Measurements from ENCODE around the gene COQ2.

The COQ2 gene

GRCh38 chr4:83317671-83318070 lies 33.1 kb upstream of the COQ2 start:
- no peaks in the 10 kb centered on the region for H3K79me2 ChIP-seq
- no peaks in the 10 kb centered on the region for H3K27me3 ChIP-seq (ENCODE audit: control insufficient read depth, insufficient read depth, low read length)
- H3K4me1 ChIP-seq = no peaks in the 10 kb centered on the region
- H3K4me2 ChIP-seq (ENCODE audit: low read length) = no peak overlapping the region
- no peak overlapping the region for H3K9ac ChIP-seq
- H3K9me3 ChIP-seq (ENCODE audit: control insufficient read depth, low read length) = no peaks in the 10 kb centered on the region
- no peak overlapping the region for H3K27ac ChIP-seq
- TF ChIP-seq, protein P1, sequence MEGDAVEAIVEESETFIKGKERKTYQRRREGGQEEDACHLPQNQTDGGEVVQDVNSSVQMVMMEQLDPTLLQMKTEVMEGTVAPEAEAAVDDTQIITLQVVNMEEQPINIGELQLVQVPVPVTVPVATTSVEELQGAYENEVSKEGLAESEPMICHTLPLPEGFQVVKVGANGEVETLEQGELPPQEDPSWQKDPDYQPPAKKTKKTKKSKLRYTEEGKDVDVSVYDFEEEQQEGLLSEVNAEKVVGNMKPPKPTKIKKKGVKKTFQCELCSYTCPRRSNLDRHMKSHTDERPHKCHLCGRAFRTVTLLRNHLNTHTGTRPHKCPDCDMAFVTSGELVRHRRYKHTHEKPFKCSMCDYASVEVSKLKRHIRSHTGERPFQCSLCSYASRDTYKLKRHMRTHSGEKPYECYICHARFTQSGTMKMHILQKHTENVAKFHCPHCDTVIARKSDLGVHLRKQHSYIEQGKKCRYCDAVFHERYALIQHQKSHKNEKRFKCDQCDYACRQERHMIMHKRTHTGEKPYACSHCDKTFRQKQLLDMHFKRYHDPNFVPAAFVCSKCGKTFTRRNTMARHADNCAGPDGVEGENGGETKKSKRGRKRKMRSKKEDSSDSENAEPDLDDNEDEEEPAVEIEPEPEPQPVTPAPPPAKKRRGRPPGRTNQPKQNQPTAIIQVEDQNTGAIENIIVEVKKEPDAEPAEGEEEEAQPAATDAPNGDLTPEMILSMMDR (IDR thresholded peaks at IDR 0.05) = no peak
- H2AFZ ChIP-seq = no peak overlapping the region
- H3K36me3 ChIP-seq (ENCODE audit: control insufficient read depth, insufficient read depth, low read length) = no peaks in the 10 kb centered on the region
- H3K4me3 ChIP-seq (ENCODE audit: low read depth, low read length) = no peak overlapping the region

- TF ChIP-seq, protein P1 (IDR thresholded peaks at IDR 0.05) = no peak
- Histone ChIP-seq H2AFZ (no peak overlapping the region), H3K27ac (no peak overlapping the region), H3K9ac (no peak overlapping the region), H3K36me3 (ENCODE audit: control insufficient read depth, insufficient read depth, low read length) (no peaks in the 10 kb centered on the region), H3K9me3 (ENCODE audit: control insufficient read depth, low read length) (no peaks in the 10 kb centered on the region), H3K4me1 (no peaks in the 10 kb centered on the region), H3K79me2 (no peaks in the 10 kb centered on the region), H3K4me3 (ENCODE audit: low read depth, low read length) (no peak overlapping the region), H3K27me3 (ENCODE audit: control insufficient read depth, insufficient read depth, low read length) (no peaks in the 10 kb centered on the region), H3K4me2 (ENCODE audit: low read length) (no peak overlapping the region)
These were observed 32.0 kb upstream of the COQ2 start for GRCh38 chr4:83316459-83317165.

DNA sequence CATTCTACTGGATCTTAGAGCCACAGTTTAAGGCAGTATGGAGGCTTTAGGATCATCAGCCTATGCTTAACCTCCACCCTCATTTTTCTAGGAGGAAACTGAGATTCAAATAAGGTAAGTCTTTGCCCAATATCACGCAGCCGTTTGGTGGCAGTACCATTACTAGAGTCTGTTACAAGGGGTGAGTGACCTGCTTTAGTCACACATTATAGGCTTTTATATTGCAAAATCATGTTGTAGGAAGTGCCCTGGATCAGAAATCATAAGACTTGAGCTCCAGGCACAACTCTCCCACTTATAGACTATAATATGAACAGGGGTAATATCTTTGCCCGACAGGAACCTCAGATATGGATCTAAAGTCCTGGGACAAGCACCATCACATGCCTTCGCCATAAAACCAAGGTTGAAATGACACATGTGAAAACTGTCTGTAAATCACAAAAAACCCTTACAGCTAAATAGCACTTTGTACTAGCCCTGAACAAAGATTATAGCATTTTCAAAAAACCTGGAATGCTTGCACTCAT lies 30.8 kb upstream of the COQ2 start:
- Histone ChIP-seq H3K4me1 (no peaks in the 10 kb centered on the region), H3K9ac (no peak overlapping the region), H3K36me3 (ENCODE audit: control insufficient read depth, insufficient read depth, low read length) (no peaks in the 10 kb centered on the region), H2AFZ (no peak overlapping the region), H3K4me2 (ENCODE audit: low read length) (no peak overlapping the region), H3K27ac (no peak overlapping the region), H3K9me3 (ENCODE audit: control insufficient read depth, low read length) (no peaks in the 10 kb centered on the region), H3K79me2 (no peaks in the 10 kb centered on the region), H3K27me3 (ENCODE audit: control insufficient read depth, insufficient read depth, low read length) (no peaks in the 10 kb centered on the region), H3K4me3 (ENCODE audit: low read depth, low read length) (no peak overlapping the region)
- TF ChIP-seq, protein P1 (IDR thresholded peaks at IDR 0.05) = no peak

- H3K4me1 ChIP-seq = no peaks in the 10 kb centered on the region
- H3K36me3 ChIP-seq (ENCODE audit: control insufficient read depth, insufficient read depth, low read length) = no peaks in the 10 kb centered on the region
- H3K27ac ChIP-seq = no peak overlapping the region
- H3K4me3 ChIP-seq (ENCODE audit: low read depth, low read length) = no peak overlapping the region
- no peak overlapping the region for H3K9ac ChIP-seq
- TF ChIP-seq, protein P1 (IDR thresholded peaks at IDR 0.05) = no peak
- no peak overlapping the region for H3K4me2 ChIP-seq (ENCODE audit: low read length)
- H2AFZ ChIP-seq = no peak overlapping the region
- no peaks in the 10 kb centered on the region for H3K79me2 ChIP-seq
- H3K27me3 ChIP-seq (ENCODE audit: control insufficient read depth, insufficient read depth, low read length) = no peaks in the 10 kb centered on the region
- H3K9me3 ChIP-seq (ENCODE audit: control insufficient read depth, low read length) = no peaks in the 10 kb centered on the region
These were observed 24.1 kb upstream of the COQ2 start for GRCh38 chr4:83308672-83309071.

DNA sequence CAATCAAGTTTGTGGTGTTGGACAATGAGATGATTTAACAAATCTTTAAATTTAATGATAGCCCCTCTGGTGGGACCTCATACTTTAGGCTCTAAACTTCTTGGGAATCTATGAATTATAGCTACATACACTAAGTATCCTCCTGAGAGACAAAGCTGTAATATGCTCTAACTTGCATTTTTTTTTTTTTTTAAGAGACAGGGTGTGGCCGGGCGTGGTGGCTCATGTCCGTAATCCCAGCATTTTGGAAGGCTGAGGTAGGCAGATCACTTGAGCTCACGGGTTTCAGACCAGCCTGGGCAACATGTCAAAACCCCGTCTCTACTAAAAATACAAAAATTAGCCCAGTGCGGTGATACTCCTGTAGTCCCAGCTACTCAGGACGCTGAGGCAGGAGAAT lies 23.3 kb upstream of the COQ2 start:
- Histone ChIP-seq H3K79me2 (no peaks in the 10 kb centered on the region), H2AFZ (no peak overlapping the region), H3K9ac (no peak overlapping the region), H3K4me2 (ENCODE audit: low read length) (no peak overlapping the region), H3K4me3 (ENCODE audit: low read depth, low read length) (no peak overlapping the region), H3K9me3 (ENCODE audit: control insufficient read depth, low read length) (no peaks in the 10 kb centered on the region), H3K27me3 (ENCODE audit: control insufficient read depth, insufficient read depth, low read length) (no peaks in the 10 kb centered on the region), H3K36me3 (ENCODE audit: control insufficient read depth, insufficient read depth, low read length) (no peaks in the 10 kb centered on the region), H3K27ac (no peak overlapping the region), H3K4me1 (no peaks in the 10 kb centered on the region)
- TF ChIP-seq, protein P1 (IDR thresholded peaks at IDR 0.05) = no peak
